Mucosa of descending colon (tissue), 3 donors: Measurements from ENCODE around the gene OR8G1. TPM values are rescaled to one million over a fixed set of nuclear protein-coding genes. Genes with fewer than 3 reads are reported as not detected.

Experiments used
- ATAC-seq: fragments of 200-7000 bp; cut with Tn5 transposase; one replicate; pipeline ENCODE4 v1.9.1; 2020; ENCODE audit warnings: mild to moderate bottlenecking, moderate library complexity
- DNase-seq, 3 donors: peaks; one replicate each; pipeline ENCODE4 v3.0.0-alpha.2; 2020
- H3K36me3 ChIP-seq: fragments of 200-600 bp; one replicate; pipeline ENCODE4 v1.8.0; 2021; ENCODE audit warnings: low read depth, mild to moderate bottlenecking
- H3K4me1 ChIP-seq: fragments of 200-600 bp; one replicate; pipeline ENCODE4 v1.8.0; 2021; ENCODE audit warnings: low read depth, mild to moderate bottlenecking
- H3K4me3 ChIP-seq: fragments of 200-600 bp; one replicate; pipeline ENCODE4 v1.8.0; 2021; ENCODE audit warnings: mild to moderate bottlenecking
- H3K9me3 ChIP-seq: fragments of 200-600 bp; one replicate; pipeline ENCODE4 v1.8.0; 2021; ENCODE audit warnings: mild to moderate bottlenecking
- CTCF ChIP-seq: fragments of 200-600 bp; IDR thresholded peaks from one replicate; pipeline ENCODE4 v1.8.0; 2022; ENCODE audit warnings: antibody characterized with exemption, mild to moderate bottlenecking
- intact Hi-C, 2 donors: fragments of 100-400 bp; cut with DNase I in 1 of 2; cut with micrococcal nuclease in 1 of 2; formaldehyde crosslinking; loops; one replicate each; pipeline versions ENCODE4 v1.11.0 to v1.11.1; 2022; cut with DNase I, micrococcal nuclease
- total RNA-seq, 3 donors: library from RNA; stranded (reverse); fragmentation: NEBNext Ultra II Directional in 2 of 3; extraction: Animal tissue kit (Norgen Biotek cat#: 25700) in 2 of 3; gene quantifications; one replicate each; pipeline versions ENCODE4 v1.2.1 to v1.2.4, GENCODE V29; 2021 to 2023
- donor health status: DM: no; HTN: no; CAD: no; lungs with moderate emphysema.
- donor health status: DM: no; HTN: no; CAD: no.
- donor health status: DM: no; HTN: yes; CAD: no.

Gene OR8G1
- total RNA-seq, 3 donors from 2014 or later = not detected

GRCh38 chr11:124285610-124286344 is 44.9 kb downstream of the OR8G1 start:
- Histone ChIP-seq H3K36me3 (no peaks in the 10 kb centered on the region), H3K4me1 (no peaks in the 10 kb centered on the region), H3K4me3 (no peak overlapping the region), H3K9me3 (no peaks in the 10 kb centered on the region)
- DNase-seq (no peak), ATAC-seq (no peak)
- intact Hi-C loops = no loop called here
- TF ChIP-seq CTCF = no peak

- DNase-seq (no peak), ATAC-seq (no peak)
- no peaks in the 10 kb centered on the region for H3K36me3 ChIP-seq
- intact Hi-C loops = no loop called here
- no peaks in the 10 kb centered on the region for H3K4me1 ChIP-seq
- H3K9me3 ChIP-seq = no peaks in the 10 kb centered on the region
- H3K4me3 ChIP-seq = no peak overlapping the region
- TF ChIP-seq CTCF = no peak
These were observed 53.8 kb downstream of the OR8G1 start for GRCh38 chr11:124294687-124295086.

GRCh38 chr11:124296016-124296415 is 55.1 kb downstream of the OR8G1 start:
- no peak for TF ChIP-seq CTCF
- DNase-seq (no peak), ATAC-seq (no peak)
- Histone ChIP-seq H3K4me1 (no peaks in the 10 kb centered on the region), H3K36me3 (no peaks in the 10 kb centered on the region), H3K9me3 (no peaks in the 10 kb centered on the region), H3K4me3 (no peak overlapping the region)
- intact Hi-C loops = no loop called here

- H3K4me3 ChIP-seq = no peak overlapping the region
- H3K4me1 ChIP-seq = no peaks in the 10 kb centered on the region
- H3K36me3 ChIP-seq = no peaks in the 10 kb centered on the region
- no peaks in the 10 kb centered on the region for H3K9me3 ChIP-seq
- ATAC-seq (no peak), DNase-seq (no peak)
- no peak for TF ChIP-seq CTCF
- intact Hi-C loops = no loop called here
These were observed 57.0 kb downstream of the OR8G1 start for GRCh38 chr11:124297921-124298320.

- DNase-seq (no peak), ATAC-seq (no peak)
- Histone ChIP-seq H3K4me3 (no peak overlapping the region), H3K4me1 (no peaks in the 10 kb centered on the region), H3K9me3 (no peaks in the 10 kb centered on the region), H3K36me3 (no peaks in the 10 kb centered on the region)
- intact Hi-C loops = no loop called here
- TF ChIP-seq CTCF = no peak
These were observed 60.7 kb downstream of the OR8G1 start for GRCh38 chr11:124301548-124301947.
